ENCODE data around the gene SLC25A23. TPM values are rescaled to one million over a fixed set of nuclear protein-coding genes. Genes with fewer than 3 reads are reported as not detected.

SLC25A23 gene
- total and polyA plus RNA-seq, 2 experiments from 2014 or later, result 25.7 to 96.4 TPM

DNA sequence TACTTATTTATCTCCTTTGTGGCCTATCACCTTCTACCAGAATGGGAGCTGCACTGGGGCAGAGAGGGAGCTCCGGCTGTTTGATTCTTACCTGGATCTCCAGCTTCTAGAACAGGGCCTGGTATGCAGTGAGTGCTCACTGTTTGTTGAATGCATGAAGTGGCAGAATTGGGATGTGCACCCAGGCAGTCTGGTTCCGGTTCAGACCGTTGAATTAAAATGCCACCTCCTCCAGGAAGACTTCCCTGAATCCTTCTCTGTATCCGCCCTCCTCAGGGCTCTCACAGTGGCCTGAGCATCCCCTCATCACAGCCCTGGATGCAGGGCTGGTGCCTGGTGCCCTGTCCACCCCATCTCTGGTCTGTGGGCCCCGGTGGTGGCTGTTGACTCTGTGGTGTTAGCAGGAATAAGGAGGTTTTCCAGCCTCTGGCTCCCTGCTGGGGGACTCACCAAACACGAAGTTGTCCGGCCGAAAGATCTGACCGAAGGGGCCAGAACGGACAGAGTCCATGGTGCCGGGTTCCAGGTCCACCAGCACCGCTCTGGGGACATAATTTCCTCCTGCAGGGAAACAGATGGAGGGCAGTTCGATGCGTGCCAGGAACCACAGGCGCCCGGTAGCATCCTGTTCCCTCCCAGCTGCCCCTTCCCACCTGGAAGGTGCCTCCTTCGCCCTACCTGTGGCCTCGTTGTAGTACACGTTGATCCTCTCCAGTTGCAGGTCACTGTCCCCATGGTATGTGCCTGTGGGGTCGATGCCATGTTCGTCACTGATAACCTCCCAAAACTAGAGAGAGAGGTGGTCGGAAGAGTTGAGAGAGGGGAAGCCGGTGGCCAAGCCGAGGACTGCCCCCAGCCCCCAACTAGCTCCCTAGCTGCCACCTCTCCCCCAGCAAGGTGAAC is 41.5 kb upstream of the SLC25A23 start:
- ATAC-seq, result peak; percentile 11
- Histone ChIP-seq H3K4me2 (peak overlapping the region; percentile 91), H3K79me2 (replicated peaks; ENCODE audit: insufficient read depth) (no peaks in the 10 kb centered on the region), H3F3A (replicated peaks; ENCODE audit: low read depth) (no peaks in the 10 kb centered on the region), H3K27me3 (ENCODE audit: insufficient read depth) (peaks cover 10% of the 10 kb centered on the region; the same call in 1 of the 2 replicates), H2AFZ (peak overlapping the region; percentile 97), H3K36me3 (ENCODE audit: insufficient read depth) (no peaks in the 10 kb centered on the region), H3K9me2 (ENCODE audit: insufficient read depth) (no peaks in the 10 kb centered on the region), H3K4me3 (peak overlapping the region; percentile 86), H3K27ac (ENCODE audit: low read depth) (no peak overlapping the region), H4K20me1 (replicated peaks; ENCODE audit: insufficient read depth) (no peaks in the 10 kb centered on the region), H3K4me1 (ENCODE audit: insufficient read depth) (peaks cover 6% of the 10 kb centered on the region; the same call in 1 of the 2 replicates)
- Mint-ChIP-seq H3K36me3 (ENCODE audit: low read depth) (no peaks in the 10 kb centered on the region; the same call in 2 of the 3 replicates), H3K4me3 (peak overlapping the region; percentile 86), H3K4me1 (peaks cover 10% of the 10 kb centered on the region), H3K27ac (peak overlapping the region; percentile 67; the same call in 1 of the 2 replicates), H3K27me3 (ENCODE audit: insufficient read depth, low read depth, poor library complexity) (peaks cover 23% of the 10 kb centered on the region), H3K9me3 (no peaks in the 10 kb centered on the region; the same call in 2 of the 3 replicates)
- peak; percentile 26 for DNase-seq (ENCODE audit: low spot score)
- TF ChIP-seq ZNF331 (CRISPR knock-in tag; IDR thresholded peaks at IDR 0.05; ENCODE audit: low read depth) (no peak), EZH2 (IDR thresholded peaks at IDR 0.05; ENCODE audit: low read depth, unreplicated experiment) (no peak), NANOG (IDR thresholded peaks at IDR 0.05; ENCODE audit: borderline replicate concordance) (no peak), JUNB (IDR thresholded peaks at IDR 0.05; ENCODE audit: unreplicated experiment) (no peak)
- TF ChIP-seq, protein P1, sequence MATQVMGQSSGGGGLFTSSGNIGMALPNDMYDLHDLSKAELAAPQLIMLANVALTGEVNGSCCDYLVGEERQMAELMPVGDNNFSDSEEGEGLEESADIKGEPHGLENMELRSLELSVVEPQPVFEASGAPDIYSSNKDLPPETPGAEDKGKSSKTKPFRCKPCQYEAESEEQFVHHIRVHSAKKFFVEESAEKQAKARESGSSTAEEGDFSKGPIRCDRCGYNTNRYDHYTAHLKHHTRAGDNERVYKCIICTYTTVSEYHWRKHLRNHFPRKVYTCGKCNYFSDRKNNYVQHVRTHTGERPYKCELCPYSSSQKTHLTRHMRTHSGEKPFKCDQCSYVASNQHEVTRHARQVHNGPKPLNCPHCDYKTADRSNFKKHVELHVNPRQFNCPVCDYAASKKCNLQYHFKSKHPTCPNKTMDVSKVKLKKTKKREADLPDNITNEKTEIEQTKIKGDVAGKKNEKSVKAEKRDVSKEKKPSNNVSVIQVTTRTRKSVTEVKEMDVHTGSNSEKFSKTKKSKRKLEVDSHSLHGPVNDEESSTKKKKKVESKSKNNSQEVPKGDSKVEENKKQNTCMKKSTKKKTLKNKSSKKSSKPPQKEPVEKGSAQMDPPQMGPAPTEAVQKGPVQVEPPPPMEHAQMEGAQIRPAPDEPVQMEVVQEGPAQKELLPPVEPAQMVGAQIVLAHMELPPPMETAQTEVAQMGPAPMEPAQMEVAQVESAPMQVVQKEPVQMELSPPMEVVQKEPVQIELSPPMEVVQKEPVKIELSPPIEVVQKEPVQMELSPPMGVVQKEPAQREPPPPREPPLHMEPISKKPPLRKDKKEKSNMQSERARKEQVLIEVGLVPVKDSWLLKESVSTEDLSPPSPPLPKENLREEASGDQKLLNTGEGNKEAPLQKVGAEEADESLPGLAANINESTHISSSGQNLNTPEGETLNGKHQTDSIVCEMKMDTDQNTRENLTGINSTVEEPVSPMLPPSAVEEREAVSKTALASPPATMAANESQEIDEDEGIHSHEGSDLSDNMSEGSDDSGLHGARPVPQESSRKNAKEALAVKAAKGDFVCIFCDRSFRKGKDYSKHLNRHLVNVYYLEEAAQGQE (IDR thresholded peaks at IDR 0.05; ENCODE audit: unreplicated experiment), result no peak

DNA sequence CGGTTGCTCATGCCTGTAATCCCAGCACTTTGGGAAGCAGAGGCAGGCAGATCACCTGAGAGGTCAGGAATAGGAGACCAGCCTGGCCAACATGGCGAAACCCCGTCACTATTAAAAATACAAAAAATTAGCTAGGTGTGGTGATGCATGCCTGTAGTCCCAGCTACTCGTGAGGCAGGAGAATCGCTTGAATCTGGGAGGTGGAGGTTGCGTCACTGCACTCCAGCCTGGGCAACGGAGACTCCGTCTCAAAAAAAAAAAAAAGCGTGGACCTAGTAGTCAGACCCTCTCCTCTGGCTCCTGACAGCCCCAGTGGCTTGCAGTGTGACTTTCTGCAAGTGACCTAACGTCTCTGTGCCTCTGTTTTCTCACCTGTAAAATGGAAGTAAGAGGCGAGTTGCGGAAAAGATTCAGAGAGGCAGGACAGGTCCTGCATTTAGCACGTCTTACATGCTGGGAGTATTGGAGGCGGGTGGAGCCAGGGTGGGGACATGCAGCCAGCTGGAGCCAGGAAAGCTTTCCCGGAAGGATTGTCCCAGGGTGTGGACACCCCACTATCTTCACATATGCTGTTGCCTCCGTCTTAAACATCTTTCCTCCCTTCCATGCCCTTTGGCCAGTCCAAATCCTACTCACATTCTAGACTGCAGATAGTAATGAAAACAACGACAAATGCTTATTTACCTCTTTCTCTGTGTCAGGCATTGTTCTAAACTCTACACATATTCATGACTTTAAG is 39.6 kb upstream of the SLC25A23 start:
- ATAC-seq (no peak), DNase-seq (ENCODE audit: low spot score) (no peak)
- H2AFZ ChIP-seq, result no peak overlapping the region
- Mint-ChIP-seq H3K27ac (no peak overlapping the region), H3K4me3 (no peak overlapping the region), H3K36me3 (ENCODE audit: low read depth) (no peaks in the 10 kb centered on the region; the same call in 1 of the 3 replicates), H3K4me1 (peaks cover 10% of the 10 kb centered on the region), H3K9me3 (no peaks in the 10 kb centered on the region; the same call in 1 of the 3 replicates), H3K27me3 (ENCODE audit: insufficient read depth, low read depth, poor library complexity) (peaks cover 19% of the 10 kb centered on the region)
- peaks cover 6% of the 10 kb centered on the region; the same call in 1 of the 2 replicates for H3K4me1 ChIP-seq (ENCODE audit: insufficient read depth)
- H3K4me2 ChIP-seq, result no peak overlapping the region
- no peaks in the 10 kb centered on the region for H3K36me3 ChIP-seq (ENCODE audit: insufficient read depth)
- H3K4me3 ChIP-seq, result no peak overlapping the region
- no peak overlapping the region for H3K27ac ChIP-seq (ENCODE audit: low read depth)
- H3K79me2 ChIP-seq (replicated peaks; ENCODE audit: insufficient read depth), result no peaks in the 10 kb centered on the region
- no peaks in the 10 kb centered on the region for H3F3A ChIP-seq (replicated peaks; ENCODE audit: low read depth)
- peaks cover 10% of the 10 kb centered on the region; the same call in 1 of the 2 replicates for H3K27me3 ChIP-seq (ENCODE audit: insufficient read depth)
- no peaks in the 10 kb centered on the region for H3K9me2 ChIP-seq (ENCODE audit: insufficient read depth)
- no peaks in the 10 kb centered on the region for H4K20me1 ChIP-seq (replicated peaks; ENCODE audit: insufficient read depth)
- TF ChIP-seq EZH2phosphoT487 (IDR thresholded peaks at IDR 0.05; ENCODE audit: unreplicated experiment) (no peak), ZNF114 (CRISPR knock-in tag; IDR thresholded peaks at IDR 0.05) (no peak), NANOG (IDR thresholded peaks at IDR 0.05; ENCODE audit: borderline replicate concordance) (no peak), ZNF331 (CRISPR knock-in tag; IDR thresholded peaks at IDR 0.05; ENCODE audit: low read depth) (no peak), STAT1 (IDR thresholded peaks at IDR 0.05; ENCODE audit: unreplicated experiment) (no peak)
- TF ChIP-seq, protein P1 (IDR thresholded peaks at IDR 0.05; ENCODE audit: unreplicated experiment), result no peak
